Stimulated activated naive B cell treated with anti-CD40 and anti-IgM and Interleukin-4, amounts not matched to agents 10 μg/mL and 1 μg/mL and 100 μg/mL, for 72 hours (primary cell): ENCODE measurements around the gene TRIP10.

Source experiments
- ATAC-seq, 2 donors: fragments of 150-1000 bp; cut with Tn5 transposase; replicated peaks; 2 replicates each; pipeline ENCODE4 v1.10.0; 2021; ENCODE audit warnings: moderate library complexity in 1 of 2
- DNase-seq: peaks from one replicate; pipeline ENCODE4 v3.0.0; 2021
- H3K27ac Mint-ChIP-seq: one replicate; pipeline ENCODE4 v1.8.0; 2022; ENCODE audit warnings: mild to moderate bottlenecking, mixed read lengths
- H3K27me3 Mint-ChIP-seq, 2 donors: one replicate each; pipeline ENCODE4 v1.8.0; 2022; ENCODE audit warnings: mixed read lengths in 2 of 2
- H3K36me3 Mint-ChIP-seq, 2 donors: one replicate each; pipeline ENCODE4 v1.8.0; 2022; ENCODE audit warnings: mixed read lengths in 2 of 2, mild to moderate bottlenecking in 1 of 2
- H3K4me1 Mint-ChIP-seq, 2 donors: one replicate each; pipeline ENCODE4 v1.8.0; 2022; ENCODE audit warnings: mixed read lengths in 2 of 2, mild to moderate bottlenecking in 1 of 2
- H3K4me3 Mint-ChIP-seq, 2 donors: one replicate each; pipeline ENCODE4 v1.8.0; 2022; ENCODE audit warnings: mild to moderate bottlenecking in 2 of 2, mixed read lengths in 2 of 2, moderate library complexity in 1 of 2
- H3K9me3 Mint-ChIP-seq, 2 donors: one replicate each; pipeline ENCODE4 v1.8.0; 2022; ENCODE audit warnings: mixed read lengths in 2 of 2, mild to moderate bottlenecking in 1 of 2

TRIP10 gene

GRCh38 chr19:6717036-6717435 lies 22.4 kb upstream of the TRIP10 start:
- DNase-seq = no peak
- H3K27me3 Mint-ChIP-seq = peaks cover 0 to 10% of the 10 kb centered on the region in 2 donors
- H3K4me1 Mint-ChIP-seq = peaks cover 19 to 36% of the 10 kb centered on the region in 2 donors
- peak overlapping the region; percentile 11 for H3K27ac Mint-ChIP-seq
- peaks cover 4 to 5% of the 10 kb centered on the region in 2 donors for H3K9me3 Mint-ChIP-seq
- no peaks in the 10 kb centered on the region for H3K36me3 Mint-ChIP-seq
- H3K4me3 Mint-ChIP-seq = no peak overlapping the region
- ATAC-seq = no peak

- Mint-ChIP-seq H3K4me3 (no peak overlapping the region), H3K4me1 (peaks cover 19 to 41% of the 10 kb centered on the region in 2 donors), H3K36me3 (no peaks in the 10 kb centered on the region), H3K27me3 (peaks cover 0 to 10% of the 10 kb centered on the region in 2 donors), H3K27ac (peak overlapping the region; percentile 11), H3K9me3 (peaks cover 4 to 5% of the 10 kb centered on the region in 2 donors)
- no peak for ATAC-seq
- DNase-seq = no peak
Observed at GRCh38 chr19:6717441-6717971, 22.0 kb upstream of the TRIP10 start.

GRCh38 chr19:6718111-6718740 lies 21.3 kb upstream of the TRIP10 start:
- ATAC-seq = no peak
- peaks cover 0 to 10% of the 10 kb centered on the region in 2 donors for H3K27me3 Mint-ChIP-seq
- DNase-seq = no peak
- H3K36me3 Mint-ChIP-seq = no peaks in the 10 kb centered on the region
- peaks cover 22 to 48% of the 10 kb centered on the region in 2 donors for H3K4me1 Mint-ChIP-seq
- H3K9me3 Mint-ChIP-seq = peaks cover 4 to 5% of the 10 kb centered on the region in 2 donors
- no peak overlapping the region for H3K4me3 Mint-ChIP-seq
- H3K27ac Mint-ChIP-seq = no peak overlapping the region

GRCh38 chr19:6718741-6719539 lies 20.5 kb upstream of the TRIP10 start:
- DNase-seq (no peak), ATAC-seq (peak; percentile 42 to 49)
- Mint-ChIP-seq H3K27ac (no peak overlapping the region), H3K4me3 (no peak overlapping the region), H3K36me3 (no peaks in the 10 kb centered on the region), H3K9me3 (peaks cover 4 to 5% of the 10 kb centered on the region in 2 donors), H3K27me3 (peaks cover 0 to 10% of the 10 kb centered on the region in 2 donors), H3K4me1 (peaks cover 26 to 56% of the 10 kb centered on the region in 2 donors)

GRCh38 chr19:6719540-6719861 lies 20.0 kb upstream of the TRIP10 start:
- Mint-ChIP-seq H3K9me3 (peaks cover 4 to 5% of the 10 kb centered on the region in 2 donors), H3K36me3 (no peaks in the 10 kb centered on the region), H3K4me1 (peaks cover 32 to 61% of the 10 kb centered on the region in 2 donors), H3K27ac (no peak overlapping the region), H3K27me3 (peaks cover 0 to 10% of the 10 kb centered on the region in 2 donors), H3K4me3 (no peak overlapping the region)
- no peak for ATAC-seq
- DNase-seq = no peak

GRCh38 chr19:6719992-6720368 lies 19.5 kb upstream of the TRIP10 start:
- H3K4me1 Mint-ChIP-seq = peaks cover 36 to 66% of the 10 kb centered on the region in 2 donors
- peaks cover 4 to 5% of the 10 kb centered on the region in 2 donors for H3K9me3 Mint-ChIP-seq
- no peak for DNase-seq
- peaks cover 0 to 10% of the 10 kb centered on the region in 2 donors for H3K27me3 Mint-ChIP-seq
- H3K4me3 Mint-ChIP-seq = no peak overlapping the region
- H3K27ac Mint-ChIP-seq = no peak overlapping the region
- H3K36me3 Mint-ChIP-seq = no peaks in the 10 kb centered on the region
- no peak for ATAC-seq

GRCh38 chr19:6720369-6721137 lies 18.9 kb upstream of the TRIP10 start, which contains the start of gene C3:
C3 (minus strand) TSS chr19:6720650; CDS start chr19:6720589, 61 bp downstream.
- Mint-ChIP-seq H3K36me3 (no peaks in the 10 kb centered on the region), H3K27ac (peak within 1 kb of the TSS; percentile 85), H3K27me3 (peaks cover 0 to 10% of the 10 kb centered on the region in 2 donors), H3K4me3 (peak within 1 kb of the TSS in 1 of 2 donors; percentile 66), H3K9me3 (peaks cover 4 to 5% of the 10 kb centered on the region in 2 donors), H3K4me1 (peaks cover 41 to 72% of the 10 kb centered on the region in 2 donors)
- DNase-seq = no peak
- no peak for ATAC-seq

- Mint-ChIP-seq H3K4me1 (peaks cover 42 to 73% of the 10 kb centered on the region in 2 donors), H3K9me3 (peaks cover 4 to 5% of the 10 kb centered on the region in 2 donors), H3K4me3 (no peak overlapping the region), H3K36me3 (no peaks in the 10 kb centered on the region), H3K27ac (peak overlapping the region; percentile 45), H3K27me3 (peaks cover 0 to 10% of the 10 kb centered on the region in 2 donors)
- ATAC-seq (no peak), DNase-seq (no peak)
Observed at GRCh38 chr19:6721138-6721474, 18.4 kb upstream of the TRIP10 start.

- DNase-seq (no peak), ATAC-seq (peak; percentile 90 to 95)
- Mint-ChIP-seq H3K36me3 (no peaks in the 10 kb centered on the region), H3K4me1 (peaks cover 42 to 73% of the 10 kb centered on the region in 2 donors), H3K9me3 (peaks cover 4 to 5% of the 10 kb centered on the region in 2 donors), H3K4me3 (peak overlapping the region; percentile 30 to 66), H3K27me3 (peaks cover 0 to 10% of the 10 kb centered on the region in 2 donors), H3K27ac (peak overlapping the region; percentile 85)
Observed at GRCh38 chr19:6721773-6722172, 17.7 kb upstream of the TRIP10 start.

- Mint-ChIP-seq H3K4me1 (peaks cover 37 to 72% of the 10 kb centered on the region in 2 donors), H3K4me3 (peak overlapping the region; percentile 14 to 28), H3K9me3 (no peaks in the 10 kb centered on the region), H3K36me3 (peaks cover 0 to 1% of the 10 kb centered on the region in 2 donors), H3K27me3 (no peaks in the 10 kb centered on the region), H3K27ac (peak overlapping the region; percentile 25)
- DNase-seq (no peak), ATAC-seq (no peak)
Observed at GRCh38 chr19:6723108-6723618, 16.3 kb upstream of the TRIP10 start.

GRCh38 chr19:6723738-6724137 lies 15.7 kb upstream of the TRIP10 start:
- H3K4me1 Mint-ChIP-seq = peaks cover 42 to 75% of the 10 kb centered on the region in 2 donors
- H3K27me3 Mint-ChIP-seq = no peaks in the 10 kb centered on the region
- no peak for ATAC-seq
- DNase-seq = no peak
- no peaks in the 10 kb centered on the region for H3K9me3 Mint-ChIP-seq
- peak overlapping the region; percentile 15 for H3K27ac Mint-ChIP-seq
- H3K36me3 Mint-ChIP-seq = peaks cover 0 to 5% of the 10 kb centered on the region in 2 donors
- H3K4me3 Mint-ChIP-seq = no peak overlapping the region

- ATAC-seq (no peak), DNase-seq (no peak)
- Mint-ChIP-seq H3K27ac (peak overlapping the region; percentile 15), H3K4me1 (peaks cover 44 to 85% of the 10 kb centered on the region in 2 donors), H3K27me3 (no peaks in the 10 kb centered on the region), H3K36me3 (peaks cover 4 to 12% of the 10 kb centered on the region in 2 donors), H3K9me3 (no peaks in the 10 kb centered on the region), H3K4me3 (no peak overlapping the region)
Observed at GRCh38 chr19:6724631-6725492, 14.6 kb upstream of the TRIP10 start.

- peaks cover 7 to 17% of the 10 kb centered on the region in 2 donors for H3K36me3 Mint-ChIP-seq
- H3K27ac Mint-ChIP-seq = no peak overlapping the region
- ATAC-seq = no peak
- H3K4me1 Mint-ChIP-seq = peaks cover 38 to 77% of the 10 kb centered on the region in 2 donors
- no peaks in the 10 kb centered on the region for H3K9me3 Mint-ChIP-seq
- no peak for DNase-seq
- no peaks in the 10 kb centered on the region for H3K27me3 Mint-ChIP-seq
- no peak overlapping the region for H3K4me3 Mint-ChIP-seq
Observed at GRCh38 chr19:6725513-6726231, 13.8 kb upstream of the TRIP10 start.
